H9 (cell line): ENCODE results near the gene UTS2R. TPM values are rescaled to one million over a fixed set of nuclear protein-coding genes. Genes with fewer than 3 reads are reported as not detected.

Experiments used
- DNase-seq: peaks from one replicate; pipeline ENCODE4 v3.0.0-alpha.2; 2017
- H2AFZ ChIP-seq: one replicate; pipeline ENCODE4 v1.6.1; 2013; ENCODE audit warnings: mild to moderate bottlenecking, low read length, control low read depth, moderate library complexity
- H2AK5ac ChIP-seq: 2 replicates; pipeline ENCODE4 v1.6.1; 2013; ENCODE audit warnings: low read length, control low read depth, mixed read lengths; ENCODE audit not compliant: insufficient read length
- H2BK120ac ChIP-seq: one replicate; pipeline ENCODE4 v1.6.1; 2013; ENCODE audit warnings: low read depth, mild to moderate bottlenecking, low read length, control low read depth, inconsistent platforms; ENCODE audit not compliant: poor library complexity, severe bottlenecking
- H2BK12ac ChIP-seq: 2 replicates; pipeline ENCODE4 v1.6.1; 2013; ENCODE audit warnings: low read length, control low read depth, mixed read lengths, low read depth; ENCODE audit not compliant: insufficient read length
- H2BK15ac ChIP-seq: 2 replicates; pipeline ENCODE4 v1.6.1; 2013; ENCODE audit warnings: low read depth, low read length, control low read depth
- H2BK20ac ChIP-seq: one replicate; pipeline ENCODE4 v1.6.1; 2013; ENCODE audit warnings: low read depth, mild to moderate bottlenecking, low read length, control low read depth, inconsistent platforms; ENCODE audit not compliant: poor library complexity, severe bottlenecking
- H2BK5ac ChIP-seq: 2 replicates; pipeline ENCODE4 v1.6.1; 2013; ENCODE audit warnings: low read length, control low read depth, mixed read lengths; ENCODE audit not compliant: insufficient read length
- H3K14ac ChIP-seq: 2 replicates; pipeline ENCODE4 v1.6.1; 2013; ENCODE audit warnings: low read length, control low read depth; ENCODE audit not compliant: insufficient read depth
- H3K18ac ChIP-seq: 2 replicates; pipeline ENCODE4 v1.6.1; 2013; ENCODE audit warnings: low read depth, mild to moderate bottlenecking, mixed read lengths, low read length, control low read depth; ENCODE audit not compliant: insufficient read length
- H3K23ac ChIP-seq: 2 replicates; pipeline ENCODE4 v1.6.1; 2013; ENCODE audit warnings: low read length, control low read depth, mixed read lengths, low read depth; ENCODE audit not compliant: insufficient read length
- H3K23me2 ChIP-seq: 2 replicates; pipeline ENCODE4 v1.6.1; 2013; ENCODE audit warnings: low read depth, mild to moderate bottlenecking, mixed read lengths, low read length, control low read depth; ENCODE audit not compliant: insufficient read length, poor library complexity, severe bottlenecking
- H3K27ac ChIP-seq: 2 replicates; pipeline ENCODE4 v1.5.1; 2013; ENCODE audit warnings: low read length, control low read depth, mixed read lengths, low read depth; ENCODE audit not compliant: insufficient read length
- H3K27me3 ChIP-seq: 2 replicates; pipeline ENCODE4 v1.6.1; 2013; ENCODE audit warnings: low read length, control low read depth, inconsistent platforms; ENCODE audit not compliant: insufficient read depth
- H3K4ac ChIP-seq: 2 replicates; pipeline ENCODE4 v1.6.1; 2013; ENCODE audit warnings: low read depth, mild to moderate bottlenecking, control low read depth, inconsistent platforms, low read length, moderate library complexity
- H3K4me1 ChIP-seq: 2 replicates; pipeline ENCODE4 v1.6.1; 2013; ENCODE audit warnings: low read length, control low read depth, inconsistent platforms; ENCODE audit not compliant: insufficient read depth
- H3K4me2 ChIP-seq: 2 replicates; pipeline ENCODE4 v1.6.1; 2013; ENCODE audit warnings: low read length, control low read depth, mixed read lengths; ENCODE audit not compliant: insufficient read length, insufficient read depth
- H3K56ac ChIP-seq: 2 replicates; pipeline ENCODE4 v1.6.1; 2013; ENCODE audit warnings: low read depth, mild to moderate bottlenecking, mixed read lengths, low read length, control low read depth; ENCODE audit not compliant: insufficient read length
- H3K79me1 ChIP-seq: 2 replicates; pipeline ENCODE4 v1.6.1; 2013; ENCODE audit warnings: low read depth, mild to moderate bottlenecking, moderate library complexity, low read length, control low read depth, inconsistent platforms; ENCODE audit not compliant: insufficient read depth, poor library complexity, severe bottlenecking
- H3K79me2 ChIP-seq: 2 replicates; pipeline ENCODE4 v1.6.1; 2013; ENCODE audit warnings: low read length, control low read depth, inconsistent platforms; ENCODE audit not compliant: insufficient read depth
- H3K9ac ChIP-seq: 2 replicates; pipeline ENCODE4 v1.6.1; 2013; ENCODE audit warnings: low read length, control low read depth, mixed read lengths; ENCODE audit not compliant: insufficient read length; ENCODE audit errors: extremely low read depth
- H3K9me3 ChIP-seq: one replicate; pipeline ENCODE4 v1.6.1; 2013; ENCODE audit warnings: low read depth, low read length, inconsistent platforms; ENCODE audit not compliant: control insufficient read depth
- H3T11ph ChIP-seq: one replicate; pipeline ENCODE4 v1.6.1; 2013; ENCODE audit warnings: mild to moderate bottlenecking, low read length, control low read depth, inconsistent platforms
- H4K20me1 ChIP-seq: one replicate; pipeline ENCODE4 v1.6.1; 2013; ENCODE audit not compliant: control insufficient read depth, insufficient read length, insufficient read depth
- H4K5ac ChIP-seq: 2 replicates; pipeline ENCODE4 v1.6.1; 2013; ENCODE audit warnings: low read depth, mild to moderate bottlenecking, mixed read lengths, low read length, control low read depth; ENCODE audit not compliant: insufficient read length
- H4K8ac ChIP-seq: replicated peaks from 2 replicates; pipeline ENCODE4 v1.6.1; 2013; ENCODE audit warnings: low read length, control low read depth, mixed read lengths, low read depth; ENCODE audit not compliant: insufficient read length
- H4K91ac ChIP-seq: 2 replicates; pipeline ENCODE4 v1.6.1; 2013; ENCODE audit warnings: low read depth, mild to moderate bottlenecking, moderate library complexity, mixed read lengths, low read length, control low read depth; ENCODE audit not compliant: insufficient read length
- H3K27ac Mint-ChIP-seq, 3 experiments: 2 replicates in 2 of 3; 3 replicates in 1 of 3; pipeline ENCODE4 v1.8.0; 2020 to 2021; ENCODE audit warnings: mixed read lengths in 3 of 3, mild to moderate bottlenecking in 1 of 3, moderate library complexity in 1 of 3
- H3K27me3 Mint-ChIP-seq: 2 replicates; pipeline ENCODE4 v1.8.0; 2021; ENCODE audit warnings: low read depth, mild to moderate bottlenecking, moderate library complexity, mixed read lengths
- H3K36me3 Mint-ChIP-seq, 3 experiments: 2 replicates in 2 of 3; 3 replicates in 1 of 3; pipeline ENCODE4 v1.8.0; 2020 to 2021; ENCODE audit warnings: low read depth in 3 of 3, mixed read lengths in 3 of 3; ENCODE audit not compliant: insufficient read depth in 1 of 3
- H3K4me1 Mint-ChIP-seq, 2 experiments: 2 replicates each; pipeline ENCODE4 v1.8.0; 2020; ENCODE audit warnings: mixed read lengths in 2 of 2
- H3K4me3 Mint-ChIP-seq, 2 experiments: 2 replicates in 1 of 2; 3 replicates in 1 of 2; pipeline ENCODE4 v1.8.0; 2020 to 2021; ENCODE audit warnings: mild to moderate bottlenecking in 2 of 2, mixed read lengths in 2 of 2, moderate library complexity in 1 of 2
- H3K9me3 Mint-ChIP-seq, 2 experiments: 2 replicates in 1 of 2; 3 replicates in 1 of 2; pipeline ENCODE4 v1.8.0; 2020; ENCODE audit warnings: mild to moderate bottlenecking in 2 of 2, mixed read lengths in 2 of 2, moderate library complexity in 1 of 2
- CTCF ChIP-seq: fragments of 200-600 bp; sonication (generic); conservative IDR thresholded peaks from 3 replicates; pipeline ENCODE4 v1.8.0; 2021; ENCODE audit warnings: antibody characterized with exemption, mild to moderate bottlenecking
- whole genome bisulfite sequencing: extraction: QIAGEN DNeasy Blood & Tissue Kit; methylation state at CpG from one replicate; pipeline ENCODE4 v1.1.7; 2013; ENCODE audit warnings: missing lambda C conversion rate, low lambda C conversion rate, mixed read lengths; ENCODE audit not compliant: insufficient read length; ENCODE audit errors: extremely low coverage; 5-methylcytosine and 5-hydroxymethylcytosine counted together
- total RNA-seq: library from RNA; stranded (reverse); gene quantifications from 2 replicates; pipeline ENCODE4 v1.2.1, GENCODE V29; 2021

Gene UTS2R
- total RNA-seq, 1 experiment from 2014 or later, result 0.94 TPM

GRCh38 chr17:82416771-82417170, 45.2 kb downstream of the UTS2R start:
- H2BK120ac ChIP-seq, result no peak overlapping the region
- H3K4me3 Mint-ChIP-seq, result no peak overlapping the region
- no peak overlapping the region for H2BK15ac ChIP-seq

More at GRCh38 chr17:82416771-82417170, 45.2 kb downstream of the UTS2R start:
- Histone ChIP-seq H3K79me2 (no peaks in the 10 kb centered on the region), H3K27ac (no peak overlapping the region), H3K56ac (no peak overlapping the region), H3K14ac (no peak overlapping the region), H3T11ph (no peak overlapping the region), H2AK5ac (no peak overlapping the region), H2AFZ (no peak overlapping the region), H3K23me2 (peaks cover 3% of the 10 kb centered on the region), H3K4me2 (no peak overlapping the region), H4K91ac (no peak overlapping the region), H3K18ac (no peak overlapping the region), H2BK20ac (no peak overlapping the region), H2BK5ac (no peak overlapping the region), H4K20me1 (no peaks in the 10 kb centered on the region), H3K4ac (no peak overlapping the region), H3K79me1 (no peaks in the 10 kb centered on the region), H3K9me3 (no peaks in the 10 kb centered on the region), H3K23ac (no peak overlapping the region), H3K27me3 (no peaks in the 10 kb centered on the region), H3K9ac (no peak overlapping the region), H3K4me1 (no peaks in the 10 kb centered on the region), H4K8ac (no peak overlapping the region), H2BK12ac (no peak overlapping the region), H4K5ac (no peak overlapping the region)
- peaks cover 3% of the 10 kb centered on the region for H3K27me3 Mint-ChIP-seq
- peaks cover 21 to 29% (median 24%) of the 10 kb centered on the region in 3 experiments; a peak in 6 of 7 replicates for H3K36me3 Mint-ChIP-seq
- H3K9me3 Mint-ChIP-seq, result peaks cover 3 to 6% of the 10 kb centered on the region in 2 experiments; a peak in 4 of 5 replicates
- peak; percentile 46; the same call in 2 of the 3 replicates for TF ChIP-seq CTCF
- WGBS, result no CpG with 5 or more reads among the region's 6 CpGs
- no peak for DNase-seq
- H3K27ac Mint-ChIP-seq, result no peak overlapping the region
- H3K4me1 Mint-ChIP-seq, result peaks cover 14 to 23% of the 10 kb centered on the region in 2 experiments
